Stimulated activated CD8-positive, alpha-beta memory T cell treated with anti-CD3 and anti-CD28 coated beads, Interleukin-15, amount 100 ng/mL, for 4 hours (primary cell): ENCODE measurements around the gene TSPAN4.

Experiments
- DNase-seq, 2 donors: peaks; one replicate each; pipeline ENCODE4 v3.0.0-alpha.2; 2020; ENCODE audit warnings: low read depth in 2 of 2

The TSPAN4 gene

DNA sequence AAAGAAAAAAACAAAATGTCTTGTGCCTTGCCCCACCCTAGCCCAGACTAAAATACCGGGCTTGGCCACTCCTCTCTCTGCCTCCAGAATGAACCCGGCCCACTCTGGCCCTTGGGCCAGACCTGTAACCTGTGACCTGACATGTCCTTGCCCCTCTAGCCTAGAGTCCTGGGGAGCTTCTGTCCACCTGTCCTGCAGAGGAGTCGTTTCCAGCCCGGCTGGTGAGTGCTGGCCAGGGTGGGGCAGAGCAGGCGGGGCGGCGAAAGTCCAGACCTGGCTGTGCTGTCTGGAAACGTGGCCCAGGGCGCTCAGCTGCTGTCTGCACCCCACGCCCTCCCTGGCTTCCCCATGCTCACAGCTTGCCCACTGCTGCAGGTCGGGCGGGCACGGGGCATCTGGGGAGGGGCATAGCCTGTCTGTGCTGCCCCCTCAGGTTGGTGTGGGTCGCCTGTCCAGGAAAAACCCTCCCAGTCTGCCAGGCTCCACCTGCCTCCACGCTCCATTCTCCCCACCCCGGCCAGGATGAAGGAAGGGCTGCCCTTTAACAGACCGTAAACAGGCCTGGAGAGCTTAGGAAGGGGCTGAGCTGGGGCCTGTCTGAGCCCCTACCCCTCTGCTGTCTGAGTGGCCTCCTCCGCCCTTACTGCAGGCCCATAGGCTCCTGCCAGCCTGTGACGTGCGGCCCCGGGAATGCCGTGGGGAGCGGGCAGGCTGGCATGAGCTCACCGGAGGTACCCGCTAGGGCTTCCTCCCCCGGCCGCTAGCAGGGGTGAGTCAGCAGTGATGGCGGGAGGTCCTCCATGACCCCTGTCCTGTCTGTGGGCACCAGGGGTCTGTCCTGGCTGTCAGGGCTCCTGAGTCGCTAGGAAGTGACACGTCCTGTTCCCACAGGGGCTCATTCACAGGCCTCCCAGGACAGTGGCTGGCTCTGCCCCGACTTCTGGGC lies 8.0 kb upstream of the TSPAN4 start:
- no peak for DNase-seq

DNA sequence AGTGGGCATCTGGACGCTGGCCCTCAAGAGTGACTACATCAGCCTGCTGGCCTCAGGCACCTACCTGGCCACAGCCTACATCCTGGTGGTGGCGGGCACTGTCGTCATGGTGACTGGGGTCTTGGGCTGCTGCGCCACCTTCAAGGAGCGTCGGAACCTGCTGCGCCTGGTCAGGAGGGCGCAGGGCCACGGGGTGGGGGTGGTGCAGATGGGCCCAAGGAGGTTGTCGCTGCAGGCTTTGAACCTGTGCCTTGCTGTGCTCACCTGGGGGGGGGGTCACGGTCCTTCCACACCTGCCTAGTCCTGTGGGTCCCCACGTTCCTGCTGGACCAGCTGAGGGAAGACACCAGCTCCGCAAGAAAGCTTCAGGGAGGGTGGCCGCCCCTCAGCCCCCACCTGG lies 6.4 kb upstream of the TSPAN4 start:
- DNase-seq, result no peak

DNA sequence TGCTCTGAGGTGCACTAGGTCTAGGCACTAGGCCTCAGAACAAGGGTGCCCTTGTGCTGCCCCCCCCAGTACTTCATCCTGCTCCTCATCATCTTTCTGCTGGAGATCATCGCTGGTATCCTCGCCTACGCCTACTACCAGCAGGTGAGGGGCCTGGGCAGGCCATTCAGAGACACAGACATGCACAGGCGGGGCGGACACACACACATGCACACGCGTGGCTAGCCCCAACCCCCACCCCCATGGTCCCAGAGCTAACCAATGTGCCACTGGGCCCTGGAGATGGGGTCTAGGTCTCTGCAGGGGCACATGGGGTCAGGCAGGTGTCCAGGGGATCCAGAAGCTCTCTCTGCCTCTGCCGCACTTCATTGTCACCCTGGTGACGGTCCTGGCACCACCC lies 6.0 kb upstream of the TSPAN4 start:
- DNase-seq, result no peak

DNA sequence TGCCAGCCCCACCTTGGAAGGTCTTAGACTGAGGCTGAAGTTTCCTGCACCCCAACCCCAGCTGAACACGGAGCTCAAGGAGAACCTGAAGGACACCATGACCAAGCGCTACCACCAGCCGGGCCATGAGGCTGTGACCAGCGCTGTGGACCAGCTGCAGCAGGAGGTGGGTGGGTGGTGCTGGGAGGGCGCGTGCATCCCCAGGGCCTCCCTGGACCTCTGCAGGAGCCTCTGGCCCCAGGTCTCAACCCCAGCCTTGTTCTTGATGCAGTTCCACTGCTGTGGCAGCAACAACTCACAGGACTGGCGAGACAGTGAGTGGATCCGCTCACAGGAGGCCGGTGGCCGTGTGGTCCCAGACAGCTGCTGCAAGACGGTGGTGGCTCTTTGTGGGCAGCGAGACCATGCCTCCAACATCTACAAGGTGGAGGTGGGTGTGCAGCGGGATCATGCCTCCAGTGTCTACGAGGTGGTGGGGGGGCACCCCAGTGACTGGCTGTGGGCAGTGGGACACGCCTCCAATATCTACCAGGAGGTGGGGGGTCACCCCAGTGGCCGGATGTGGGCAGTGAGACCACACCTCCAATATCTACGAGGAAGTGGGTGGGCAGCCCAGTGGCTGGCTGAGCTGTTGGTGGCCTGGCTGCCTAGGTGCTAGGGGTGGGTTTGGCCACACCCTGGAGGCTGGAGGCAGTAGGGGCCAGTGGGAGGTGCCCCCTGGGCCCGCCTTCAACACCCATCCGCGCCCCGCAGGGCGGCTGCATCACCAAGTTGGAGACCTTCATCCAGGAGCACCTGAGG lies 5.3 kb upstream of the TSPAN4 start:
- no peak for DNase-seq

DNA sequence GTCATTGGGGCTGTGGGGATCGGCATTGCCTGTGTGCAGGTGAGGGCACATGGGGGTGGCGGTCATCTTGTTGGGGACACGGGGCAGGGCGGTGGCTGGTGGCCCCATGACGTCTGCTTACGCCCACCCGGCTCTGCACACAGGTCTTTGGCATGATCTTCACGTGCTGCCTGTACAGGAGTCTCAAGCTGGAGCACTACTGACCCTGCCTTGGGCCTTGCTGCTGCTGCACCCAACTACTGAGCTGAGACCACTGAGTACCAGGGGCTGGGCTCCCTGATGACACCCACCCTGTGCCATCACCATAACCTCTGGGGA lies 4.7 kb upstream of the TSPAN4 start:
- DNase-seq, result no peak

DNA sequence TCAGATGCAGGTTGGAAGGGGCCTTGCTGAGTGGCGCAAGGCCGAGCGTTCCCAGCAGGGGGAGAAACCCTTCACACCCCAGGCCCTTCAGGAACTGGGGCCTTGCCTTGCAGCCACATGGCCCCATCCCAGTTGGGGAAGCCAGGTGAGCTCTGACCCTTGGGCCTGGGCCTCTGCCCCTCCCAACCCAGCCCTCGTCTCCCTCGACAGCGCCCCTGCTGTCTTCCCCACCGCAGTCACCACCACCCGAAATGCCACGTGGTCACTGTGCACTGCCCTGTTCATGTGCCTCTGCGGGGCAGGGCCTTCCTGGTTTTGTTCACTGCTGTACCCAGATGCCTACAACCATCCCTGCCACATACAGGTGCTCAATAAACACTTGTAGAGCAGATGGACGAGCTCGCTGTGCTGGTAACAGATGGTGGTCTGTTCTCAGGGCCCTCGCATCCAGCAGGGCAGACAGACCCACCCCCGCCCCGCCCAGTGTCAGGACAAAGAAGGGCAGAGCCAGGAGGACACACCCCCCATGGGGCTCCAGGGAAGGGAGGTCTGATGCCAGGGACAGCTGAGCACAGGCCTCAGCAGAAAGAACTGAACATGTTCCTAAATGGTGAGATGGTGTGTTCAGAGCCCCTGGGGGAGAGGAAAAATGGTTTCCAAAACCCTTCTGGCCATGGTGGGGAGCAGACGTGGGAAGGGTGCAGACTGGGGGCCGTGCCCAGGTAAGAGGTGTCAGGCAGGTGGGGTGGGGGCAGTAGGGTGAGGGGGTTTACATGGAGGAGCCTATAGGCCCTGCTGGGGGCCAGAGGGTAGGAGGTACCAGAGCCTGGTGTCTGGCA lies 4.0 kb upstream of the TSPAN4 start:
- no peak for DNase-seq

DNA sequence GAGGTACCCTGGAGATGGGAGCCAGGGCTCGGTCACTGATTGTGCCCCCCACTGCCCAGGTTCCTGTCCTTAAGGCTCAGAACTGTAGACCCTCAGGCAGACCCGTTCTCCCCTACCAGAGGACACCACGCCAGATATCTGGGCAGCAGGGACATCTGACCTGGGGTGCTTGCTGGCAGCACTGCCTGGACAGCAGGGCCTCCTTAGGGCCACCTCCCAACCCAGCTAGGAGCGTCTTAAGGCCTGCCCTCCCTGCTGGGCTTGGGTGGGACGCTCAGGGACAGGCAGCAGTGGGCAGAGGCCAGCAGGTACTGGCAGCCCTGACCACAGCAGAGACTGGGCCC lies 3.4 kb upstream of the TSPAN4 start:
- DNase-seq, result no peak

DNA sequence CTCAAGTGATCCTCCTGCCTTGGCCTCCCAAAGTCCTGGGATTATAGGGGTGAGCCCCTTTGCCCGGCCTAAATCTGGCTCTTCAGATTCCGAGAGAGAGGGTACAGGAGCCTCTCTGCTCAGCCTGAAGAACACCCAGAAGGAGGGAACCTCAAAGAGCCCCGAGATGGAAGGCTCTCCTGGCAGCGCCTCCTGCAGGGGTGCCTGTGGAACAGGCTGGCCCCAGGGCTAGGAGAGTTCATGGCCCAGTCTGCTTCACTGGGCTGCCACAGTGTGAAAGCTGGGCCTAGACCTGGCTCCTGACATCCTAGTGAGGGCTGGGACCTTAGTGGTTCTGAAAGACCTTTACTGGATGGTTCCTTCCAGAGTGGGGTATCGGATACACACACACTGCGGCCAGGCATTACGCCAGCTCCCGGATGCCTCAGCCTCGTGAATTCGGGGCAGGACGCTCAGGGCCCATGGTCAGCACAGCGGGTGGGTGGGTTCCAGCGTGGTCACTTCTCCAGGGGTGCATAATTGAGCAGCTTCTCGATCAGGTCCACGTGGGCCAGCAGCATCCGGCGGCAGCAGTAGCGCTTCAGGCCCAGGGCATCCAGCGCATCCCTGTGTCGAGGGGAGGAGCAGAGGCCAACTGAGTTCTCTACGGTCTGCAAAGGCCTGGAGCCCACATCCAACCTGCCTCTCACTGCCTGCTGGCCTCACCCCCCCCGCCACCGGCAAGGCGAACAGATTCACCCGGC lies 2.6 kb upstream of the TSPAN4 start:
- no peak for DNase-seq

DNA sequence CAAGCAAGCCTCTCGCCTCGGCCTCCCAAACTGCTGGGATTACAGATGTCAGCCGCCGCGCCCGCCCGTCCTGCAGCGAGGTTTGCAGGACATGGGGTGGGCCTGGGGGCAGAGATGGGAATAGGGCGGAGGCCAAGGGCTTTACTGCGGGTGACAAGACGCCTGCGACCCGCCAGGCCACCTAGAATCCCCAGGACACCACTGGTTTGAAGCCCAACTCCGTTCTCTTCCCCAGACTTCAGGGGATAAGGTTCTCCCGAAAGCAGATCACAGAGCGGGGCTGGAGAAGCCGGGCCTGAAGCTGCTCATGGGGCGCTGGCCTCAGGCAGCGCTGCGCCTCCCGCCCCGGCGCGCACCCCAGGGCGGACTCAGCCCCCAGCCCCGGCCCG lies 677 bp upstream of the TSPAN4 start:
- no peak for DNase-seq

DNA sequence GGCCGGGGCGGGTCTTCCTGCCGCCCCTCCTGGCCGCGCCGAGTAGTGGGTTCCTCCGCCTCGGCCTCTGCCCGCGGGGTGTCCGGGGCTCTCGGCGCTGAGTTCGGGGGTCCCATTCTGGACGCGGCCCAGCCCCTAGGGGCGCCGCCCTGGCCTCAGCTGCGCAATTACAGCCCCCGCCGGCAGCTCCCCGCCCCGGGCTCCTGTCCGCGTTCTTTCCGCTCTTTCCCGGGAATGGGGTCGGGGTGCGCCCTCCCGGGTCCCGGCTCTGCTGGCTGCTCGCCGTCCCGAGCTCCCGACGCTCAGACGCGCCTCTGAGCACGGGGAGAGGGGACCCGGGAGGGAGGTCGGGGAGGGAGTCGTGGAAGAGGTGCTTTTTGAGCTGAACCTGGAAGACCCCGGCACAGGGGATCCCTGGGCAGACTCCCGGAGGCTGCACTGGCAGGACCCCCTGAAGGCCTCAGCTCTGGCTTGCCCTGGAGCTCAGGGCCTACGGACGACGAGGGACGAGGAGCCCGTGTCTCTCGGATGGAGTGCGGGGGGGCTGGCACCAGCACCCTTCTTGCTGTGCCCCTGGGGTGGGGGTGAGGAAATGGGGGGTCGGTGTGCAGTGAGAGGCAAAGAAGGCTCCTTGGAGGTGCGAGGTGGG lies 558 bp downstream of the TSPAN4 start:
- no peak for DNase-seq

DNA sequence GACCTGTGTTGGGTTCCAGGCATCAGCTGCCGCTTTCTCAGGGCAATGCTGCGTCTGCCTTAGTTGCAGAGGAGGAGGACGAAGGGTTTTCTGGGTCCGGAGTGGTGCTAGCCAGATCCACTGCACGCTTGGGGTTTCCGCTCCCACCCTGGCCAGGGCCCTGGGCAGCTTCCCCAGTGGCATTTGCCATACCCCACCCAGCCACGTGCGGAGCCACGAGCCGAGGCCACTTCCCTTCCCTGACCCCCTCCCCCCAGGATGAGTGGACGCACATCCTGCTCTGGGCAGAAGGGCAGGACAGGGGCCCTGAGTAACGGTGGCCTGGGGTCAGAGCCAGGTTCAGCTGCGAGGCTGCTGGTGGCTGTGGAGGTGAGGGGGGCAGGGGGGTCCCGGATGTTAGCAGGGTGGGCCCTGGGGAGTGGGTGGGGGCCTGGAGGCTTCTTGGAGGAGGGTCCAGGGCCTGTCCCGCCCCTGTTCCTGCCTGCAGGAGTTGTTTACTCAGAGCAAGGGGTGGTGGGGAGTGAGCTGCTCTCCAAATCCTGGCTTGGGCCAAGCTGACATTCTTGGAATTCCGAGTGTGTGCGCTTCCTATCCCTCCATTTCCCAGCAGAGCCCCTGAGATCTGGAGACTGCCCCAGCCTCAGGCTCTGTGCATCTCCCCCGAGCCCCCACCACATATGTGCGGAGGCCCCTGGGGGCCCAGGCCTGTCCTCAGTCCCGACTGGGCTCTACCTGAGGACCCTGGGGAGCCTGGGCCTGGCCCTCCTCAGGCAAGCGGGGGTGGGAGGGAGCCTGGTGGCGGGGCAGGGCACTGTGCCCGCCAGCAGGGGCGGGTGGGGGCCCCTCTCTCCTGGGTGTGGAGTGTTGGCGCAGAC lies 1.4 kb downstream of the TSPAN4 start:
- DNase-seq, result no peak

DNA sequence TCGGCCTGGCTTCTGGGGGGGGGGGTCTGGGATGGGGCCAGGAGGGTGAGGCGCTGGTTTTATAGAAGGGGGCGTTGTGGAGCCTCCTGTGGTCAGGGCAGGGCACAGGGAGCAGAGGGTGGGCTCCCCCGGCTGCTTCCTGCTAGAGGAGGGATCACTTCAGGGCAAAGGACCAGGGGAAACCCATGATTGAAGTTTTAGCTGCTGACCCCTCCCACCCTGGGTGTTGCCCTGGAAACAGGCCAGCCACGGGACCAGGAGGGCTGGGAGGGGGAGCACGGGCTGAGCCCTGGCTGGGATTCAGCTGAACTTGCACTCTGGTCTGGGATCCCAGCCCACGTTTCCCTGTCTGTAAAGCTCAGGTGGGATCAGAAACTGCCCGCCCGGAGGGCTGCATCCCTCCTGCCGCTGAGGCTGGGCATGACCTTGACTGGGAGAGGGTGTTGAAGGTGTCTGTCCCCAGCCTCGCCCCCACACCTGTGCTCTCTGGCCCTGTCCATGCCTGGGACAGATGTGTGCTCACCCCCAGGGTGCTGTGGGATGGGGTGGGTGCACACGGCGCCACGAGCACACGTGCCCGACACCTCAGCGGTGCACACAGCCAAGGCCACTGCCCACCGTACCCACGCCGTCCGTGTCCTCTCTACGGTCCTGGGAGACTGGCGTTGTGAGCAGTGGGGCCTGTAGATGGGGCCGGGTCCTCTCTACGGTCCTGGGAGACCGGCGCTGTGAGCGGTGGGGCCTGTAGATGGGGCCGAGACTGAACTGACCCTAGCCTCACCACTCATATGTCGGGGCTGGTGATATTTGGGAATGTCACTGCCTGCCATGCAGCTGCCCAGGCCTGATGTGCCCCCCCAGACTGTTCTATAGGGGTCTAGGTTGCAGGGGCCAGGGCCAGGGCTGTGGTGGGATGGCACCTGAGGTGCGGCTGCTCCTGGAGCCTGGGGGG lies 2.3 kb downstream of the TSPAN4 start:
- DNase-seq, result no peak

DNA sequence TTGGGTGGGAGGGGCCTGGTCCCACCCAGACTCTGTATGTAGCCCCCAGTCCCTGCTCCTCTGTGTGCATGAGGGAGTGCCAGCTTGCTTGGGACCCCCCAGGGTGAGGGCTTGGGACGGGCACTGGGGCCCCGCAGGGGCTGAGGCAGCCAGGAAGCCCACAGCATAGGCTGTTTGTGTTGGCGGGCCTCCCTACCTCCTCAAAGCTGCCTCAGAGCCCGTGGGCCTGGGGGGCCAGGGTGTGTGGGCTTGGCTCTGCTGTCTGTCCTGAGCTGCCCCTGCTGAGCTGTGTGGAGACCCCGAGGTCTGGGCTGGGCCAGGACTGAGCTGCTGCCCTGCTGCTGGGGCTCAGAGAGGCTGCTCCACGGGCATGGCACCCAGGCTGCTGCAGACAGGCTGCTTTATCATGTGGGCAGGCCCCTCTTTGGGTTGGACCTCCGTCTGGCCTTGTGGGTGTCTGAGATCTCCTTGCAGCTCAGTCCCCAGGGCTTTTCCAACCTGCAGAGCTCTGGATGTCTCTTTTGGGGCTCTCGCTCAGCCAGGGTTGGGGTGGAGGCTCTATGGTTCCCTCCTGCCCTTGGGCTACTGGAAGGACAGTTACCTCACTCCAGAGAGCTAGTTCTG lies 3.3 kb downstream of the TSPAN4 start:
- no peak for DNase-seq

DNA sequence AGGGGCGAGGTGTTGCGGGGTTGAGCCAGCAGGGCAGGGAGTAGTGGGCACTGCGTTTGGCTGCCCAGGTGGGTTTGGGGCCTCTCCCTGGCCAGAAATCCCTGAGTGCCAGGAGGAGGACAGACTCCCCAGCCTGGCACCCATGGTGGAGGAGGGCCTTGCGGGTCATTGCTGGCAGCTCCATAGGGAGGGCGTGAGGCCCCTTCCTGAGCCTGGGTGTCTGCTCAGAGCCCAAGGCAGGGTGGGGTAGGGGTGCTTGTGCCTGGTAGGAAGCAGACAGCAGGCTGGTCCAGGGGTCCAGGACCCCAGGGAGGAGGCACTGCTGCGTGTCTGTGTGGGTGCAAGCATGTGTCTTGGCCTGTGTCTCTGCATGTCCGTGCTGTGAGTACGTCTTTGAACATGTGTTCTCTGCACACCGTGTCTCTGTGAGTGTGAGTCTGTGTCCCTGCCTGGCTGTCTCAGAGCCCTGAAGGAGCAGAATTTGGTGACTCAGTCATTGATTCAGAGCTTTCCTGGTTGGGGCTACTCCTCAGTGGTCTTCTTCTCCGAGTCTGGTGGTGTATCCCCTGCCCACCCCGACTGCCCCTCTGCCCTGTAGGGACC lies 3.9 kb downstream of the TSPAN4 start:
- no peak for DNase-seq

DNA sequence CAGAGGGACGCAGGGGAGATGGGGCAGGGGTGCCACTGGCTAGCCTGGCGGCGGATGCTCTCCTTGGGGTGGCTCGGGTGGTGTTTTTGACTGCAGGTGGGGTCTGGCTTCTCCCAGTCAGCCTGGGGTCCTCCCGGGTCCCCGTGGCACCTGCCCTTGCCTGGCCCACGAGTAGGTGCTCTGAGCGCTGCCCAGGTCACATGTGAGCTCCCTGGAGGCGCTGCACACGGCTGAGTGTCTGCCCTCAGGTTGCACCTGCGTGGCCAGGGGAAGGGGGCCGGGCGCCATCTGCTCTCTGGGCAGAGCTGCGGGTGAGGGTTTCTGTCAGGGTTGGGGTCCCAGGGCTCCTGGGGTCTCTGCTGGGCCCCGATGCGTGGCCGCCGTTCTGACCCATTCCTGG lies 5.2 kb downstream of the TSPAN4 start:
- DNase-seq, result no peak

DNA sequence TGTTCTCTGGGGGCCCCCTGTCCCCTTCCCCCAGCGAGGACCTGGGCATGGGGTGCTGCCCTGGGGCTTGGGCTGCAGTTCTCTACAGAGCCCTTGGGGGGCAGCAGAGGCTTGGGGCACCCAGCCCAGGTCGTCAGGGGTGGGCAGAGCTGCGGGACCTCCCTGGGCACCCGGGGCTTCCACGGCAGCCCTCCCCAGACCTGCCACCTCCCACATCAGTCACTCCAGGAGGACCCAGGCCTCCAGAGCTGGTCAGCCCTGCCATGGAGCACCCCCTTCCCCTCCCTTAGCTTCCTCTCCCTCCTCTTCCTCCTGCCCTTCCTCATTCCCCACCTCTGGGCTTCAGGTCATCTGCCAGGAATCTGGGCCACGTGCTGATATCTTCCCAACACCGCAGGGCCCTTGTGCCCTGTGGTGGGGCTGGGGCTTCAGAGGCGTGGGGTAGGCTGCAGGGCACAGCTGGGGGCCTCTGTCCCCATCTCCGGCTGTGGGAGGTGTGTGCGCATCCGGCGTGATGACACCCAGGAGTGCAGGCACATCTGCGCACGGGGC lies 5.8 kb downstream of the TSPAN4 start:
- peak in 1 of 2 donors; percentile 34 for DNase-seq

DNA sequence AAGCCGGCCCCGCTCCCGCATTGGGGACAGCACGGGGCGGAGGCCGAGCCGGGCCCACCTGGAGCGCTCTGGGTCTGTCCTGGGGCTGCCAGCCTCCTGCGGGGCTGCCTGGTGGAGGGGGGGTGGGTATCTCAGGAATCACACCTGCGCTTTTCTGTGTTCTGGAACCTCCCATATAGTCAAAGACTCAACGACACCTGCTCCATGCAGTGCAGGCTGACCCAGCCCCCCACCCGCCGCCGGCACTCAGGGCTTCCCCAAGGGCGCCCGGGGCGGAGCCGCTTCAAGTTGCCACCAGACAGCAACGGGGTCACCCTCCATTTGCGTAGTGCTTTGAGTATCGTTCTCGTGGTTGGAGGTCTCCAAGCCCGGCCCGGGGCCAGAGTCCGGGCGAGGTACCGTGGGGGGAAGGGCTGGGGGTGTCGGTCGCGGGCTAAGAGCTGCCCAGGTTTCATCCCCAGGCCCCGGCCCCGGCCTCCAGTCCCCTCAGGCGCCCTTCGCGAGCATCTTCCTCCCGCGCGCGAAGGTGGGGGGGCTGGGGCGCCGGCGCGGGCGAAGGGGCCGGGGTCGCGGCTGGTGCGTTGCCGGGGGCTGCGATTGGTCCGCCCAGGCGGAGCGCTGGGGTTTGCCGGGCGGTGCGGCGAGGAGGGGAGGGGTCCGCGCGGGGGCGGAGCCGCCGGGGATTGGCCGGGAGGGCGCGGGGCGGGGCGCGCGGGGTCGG lies 6.6 kb downstream of the TSPAN4 start:
- DNase-seq, result no peak
